Choroid plexus epithelial cell (primary cell): ENCODE results near the gene RPH3AL.

ENCODE experiments used
- DNase-seq: peaks from one replicate; pipeline ENCODE4 v3.0.0-alpha.2; 2010; ENCODE audit warnings: low read depth
- H3K4me3 ChIP-seq: 2 replicates; pipeline ENCODE4 v1.5.1; 2011; ENCODE audit warnings: low read depth, mild to moderate bottlenecking, control low read depth, low read length, moderate library complexity
- CTCF ChIP-seq: conservative IDR thresholded peaks from 2 replicates; pipeline ENCODE4 v1.5.1; 2011; ENCODE audit warnings: low read depth, mild to moderate bottlenecking, control low read depth, inconsistent platforms, low read length, moderate library complexity

The RPH3AL gene

GRCh38 chr17:333626-334396 is 18.8 kb downstream of the RPH3AL start:
- H3K4me3 ChIP-seq: peak overlapping the region; percentile 39
- DNase-seq: peak; percentile 48
- TF ChIP-seq CTCF: no peak

DNA sequence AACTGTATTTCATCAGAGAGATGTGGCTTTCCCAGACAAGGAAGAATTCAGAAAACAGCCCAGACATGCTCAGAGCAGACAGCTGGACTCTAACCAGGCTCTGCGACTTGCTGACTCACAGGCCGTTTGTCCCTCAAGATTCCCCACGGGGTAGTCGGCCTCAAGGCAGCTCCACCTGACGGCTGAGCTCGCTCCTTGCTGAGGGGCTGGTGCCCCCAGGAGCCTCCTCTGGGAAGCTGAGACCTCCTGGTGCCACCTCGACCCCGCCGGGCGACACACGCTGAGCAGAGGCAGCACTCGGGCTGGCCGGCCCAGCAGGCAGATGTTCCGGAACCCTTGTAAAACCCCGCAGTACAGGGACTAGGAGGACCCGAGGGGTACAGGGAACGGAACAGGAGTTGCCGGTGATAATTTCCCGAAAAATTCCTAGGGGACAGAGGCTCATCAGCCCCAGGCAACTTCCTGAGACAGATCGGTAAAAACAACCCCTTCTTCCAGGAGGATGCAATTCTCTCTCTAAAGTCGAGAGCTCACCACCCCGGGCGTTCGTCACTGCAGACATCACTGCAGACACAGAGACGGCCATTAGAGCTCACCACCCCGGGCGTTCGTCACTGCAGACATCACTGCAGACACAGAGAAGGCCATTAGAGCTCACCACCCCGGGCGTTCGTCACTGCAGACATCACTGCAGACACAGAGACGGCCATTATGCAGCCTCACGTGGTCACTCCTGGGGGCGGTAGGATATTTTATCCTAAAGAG is 19.9 kb downstream of the RPH3AL start:
- no peak overlapping the region for H3K4me3 ChIP-seq
- peak; percentile 59 for DNase-seq

DNA sequence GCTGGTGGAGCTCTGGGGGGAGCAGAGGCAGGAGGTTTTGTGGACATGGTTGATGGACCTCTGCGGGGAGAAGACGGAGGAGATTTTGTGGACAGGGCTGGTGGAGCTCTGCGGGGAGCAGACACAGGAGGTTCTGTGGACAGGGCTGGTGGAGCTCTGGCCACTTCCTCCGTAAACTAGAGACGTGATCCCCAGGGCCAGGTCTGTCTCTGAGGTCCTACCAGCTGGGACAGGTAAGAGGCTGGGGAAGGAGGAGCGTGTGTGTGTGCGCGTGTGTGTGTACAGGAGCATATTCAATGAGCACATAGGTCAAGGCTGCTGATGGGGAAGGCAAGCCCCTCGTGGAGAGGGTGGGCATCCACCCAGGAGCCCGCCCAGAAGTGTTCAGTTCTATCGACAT is 20.6 kb downstream of the RPH3AL start:
- TF ChIP-seq CTCF: no peak
- no peak overlapping the region for H3K4me3 ChIP-seq
- no peak for DNase-seq

More for the DNA sequence above, 19.9 kb downstream of the RPH3AL start:
- no peak for TF ChIP-seq CTCF

DNA sequence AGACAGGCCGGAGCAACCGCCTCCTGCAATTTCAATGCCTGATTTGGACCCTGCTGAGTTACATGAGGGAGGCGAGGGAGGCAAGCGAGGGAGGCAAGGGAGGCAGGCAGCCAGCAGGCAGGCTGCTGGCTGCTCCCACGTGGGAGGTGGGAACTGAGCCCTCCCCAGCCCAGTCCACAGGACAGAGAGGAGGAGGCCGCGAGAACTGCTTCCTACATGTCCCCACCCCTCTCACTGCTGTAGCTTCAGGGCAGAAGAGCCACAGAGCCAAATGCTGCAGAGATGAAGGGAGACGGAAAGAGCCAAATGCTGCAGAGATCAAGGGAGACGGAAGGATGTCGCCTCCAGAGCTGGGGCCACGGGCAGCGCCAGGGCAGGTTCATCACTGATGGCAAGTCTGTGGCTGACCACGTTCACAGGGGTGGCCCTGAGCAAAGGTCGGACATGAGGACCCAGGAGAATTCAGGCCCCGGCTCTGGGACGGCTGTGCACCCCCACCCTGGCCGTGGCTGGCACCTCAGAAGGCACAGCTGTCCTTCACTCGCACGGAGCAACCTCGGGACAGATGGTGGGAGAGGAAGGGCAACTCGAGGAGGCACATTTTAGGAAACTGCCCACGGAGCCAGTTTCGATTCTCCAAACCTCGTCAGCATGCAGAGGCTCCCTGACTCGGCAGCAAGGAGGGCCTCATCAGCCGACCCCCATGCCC is 21.5 kb downstream of the RPH3AL start:
- DNase-seq: no peak

DNA sequence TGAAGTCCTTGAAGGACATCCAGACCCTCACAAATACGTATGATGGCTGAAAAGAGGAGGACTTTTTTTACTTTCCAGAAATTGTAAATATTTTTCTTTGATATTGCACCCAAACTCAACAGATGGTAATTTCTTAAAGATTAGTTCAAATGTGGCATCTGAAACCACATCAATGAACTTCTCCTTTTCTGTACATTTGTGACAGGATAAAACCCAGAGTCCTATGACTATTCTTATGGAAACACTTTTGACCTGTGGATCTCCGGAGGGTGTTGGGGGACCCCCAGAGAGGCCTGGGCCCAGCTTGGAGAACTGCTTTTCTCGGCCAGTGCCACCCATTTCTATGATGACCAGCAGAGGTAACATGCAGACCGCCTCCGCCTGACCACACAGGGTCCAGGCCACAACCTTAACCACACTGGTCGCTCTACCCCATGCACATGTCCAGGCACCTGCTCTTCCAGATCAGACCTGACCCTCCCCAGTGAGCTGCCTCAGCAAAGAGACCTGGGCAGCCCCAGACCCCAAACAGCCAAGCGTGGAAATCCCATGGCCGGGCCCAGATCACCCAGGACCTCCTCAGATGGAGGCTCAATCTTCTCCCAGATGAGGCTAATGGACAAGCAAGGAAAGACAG is 22.7 kb downstream of the RPH3AL start:
- no peak for TF ChIP-seq CTCF
- no peak overlapping the region for H3K4me3 ChIP-seq
- DNase-seq: no peak

More for the DNA sequence above, 21.5 kb downstream of the RPH3AL start:
- no peak overlapping the region for H3K4me3 ChIP-seq
- TF ChIP-seq CTCF: no peak

GRCh38 chr17:327971-328370 is 24.6 kb downstream of the RPH3AL start:
- H3K4me3 ChIP-seq: no peak overlapping the region
- TF ChIP-seq CTCF: no peak
- DNase-seq: no peak
